K562 (cell line): ENCODE results near the gene ACOX2. TPM values are rescaled to one million over a fixed set of nuclear protein-coding genes. Genes with fewer than 3 reads are reported as not detected.
A peak's percentile ranks its signal among the peaks of the same experiment; 100 is the strongest.

Experiments used
- ATAC-seq: fragments of 200-7000 bp; cut with Tn5 transposase; 3 replicates; pipeline ENCODE4 v1.9.1; 2020; ENCODE audit warnings: moderate library complexity
- BruUV-seq: library from RNA; stranded (reverse); fragments of 400-500 nt; replicated peaks from 2 replicates; lab custom pipeline; 2021; lab: Mats Ljungman, UMichigan
- CTCF ChIA-PET: fragments of 300-600 bp; formaldehyde crosslinking; extraction: SDS; loops from one replicate; lab custom pipeline; 2021; ENCODE audit warnings: low intra/inter-chr PET ratio; lab: Yijun Ruan, JAX
- POLR2A ChIA-PET: fragments of 300-600, 350-650 bp; sonication (Branson Sonifier 250); formaldehyde crosslinking; extraction: SDS; loops from one replicate; lab custom pipeline; 2021; ENCODE audit warnings: antibody characterized with exemption, inconsistent platforms; lab: Yijun Ruan, JAX
- DNase-seq, 4 experiments: peaks; one replicate each; pipeline versions ENCODE4 v3.0.0 to v3.0.0-alpha.2; 2011 to 2018; ENCODE audit warnings: low spot score in 3 of 4, mixed read lengths in 3 of 4; ENCODE audit errors: extremely low read depth in 1 of 4
- FAIRE-seq: peaks from 2 replicates; lab custom pipeline; 2011; peaks lifted over from hg19 to GRCh38; lab: Jason Lieb, UNC
- H2AFZ ChIP-seq: 2 replicates; pipeline ENCODE4 v1.6.0; 2011; ENCODE audit warnings: low read depth, low read length, control low read depth, inconsistent platforms
- H3K27ac ChIP-seq: fragments of 200-600 bp; 3 replicates; pipeline ENCODE4 v1.8.0; 2011; ENCODE audit warnings: low read depth, mild to moderate bottlenecking, control low read depth, inconsistent platforms, low read length, moderate library complexity, mixed read lengths; ENCODE audit errors: extremely low read depth
- H3K27me3 ChIP-seq, 2 experiments: fragments of 300-600 bp in 1 of 2; 2 replicates in 1 of 2; 3 replicates in 1 of 2; pipeline versions ENCODE4 v1.6.0 to v1.8.0; 2011; ENCODE audit warnings: inconsistent platforms in 2 of 2, low read length in 2 of 2, mild to moderate bottlenecking in 1 of 2, mixed read lengths in 1 of 2, moderate library complexity in 1 of 2; ENCODE audit not compliant: control insufficient read depth in 2 of 2, insufficient read depth in 2 of 2
- H3K36me3 ChIP-seq: fragments of 300-600 bp; 3 replicates; pipeline ENCODE4 v1.8.0; 2011; ENCODE audit warnings: mild to moderate bottlenecking, low read length, inconsistent platforms; ENCODE audit not compliant: control insufficient read depth, insufficient read depth
- H3K4me1 ChIP-seq, 2 experiments: fragments of 200-600 bp in 1 of 2; replicated peaks in 1 of 2; 2 replicates in 1 of 2; 3 replicates in 1 of 2; pipeline versions ENCODE4 v1.5.1 to v1.8.0; 2011; ENCODE audit warnings: inconsistent platforms in 2 of 2, low read length in 2 of 2, mild to moderate bottlenecking in 1 of 2, mixed read lengths in 1 of 2, moderate library complexity in 1 of 2; ENCODE audit not compliant: control insufficient read depth in 2 of 2, insufficient read depth in 2 of 2
- H3K4me2 ChIP-seq: 2 replicates; pipeline ENCODE4 v1.6.1; 2011; ENCODE audit warnings: low read length, control low read depth, inconsistent platforms, mixed read lengths; ENCODE audit not compliant: insufficient read depth
- H3K4me3 ChIP-seq: fragments of 200-600 bp; sonication (generic), shearing (Covaris generic); 2 replicates; pipeline ENCODE4 v1.5.1; 2016; ENCODE audit warnings: control low read depth, inconsistent platforms
- H3K79me2 ChIP-seq: fragments of 200-600 bp; 3 replicates; pipeline ENCODE4 v1.8.0; 2011; ENCODE audit warnings: low read length, inconsistent platforms; ENCODE audit not compliant: control insufficient read depth, insufficient read depth
- H3K9ac ChIP-seq, 2 experiments: 2 replicates each; pipeline versions ENCODE4 v1.6.0 to v1.6.1; 2011; ENCODE audit warnings: low read depth in 2 of 2, low read length in 2 of 2, control low read depth in 1 of 2, inconsistent platforms in 1 of 2, mild to moderate bottlenecking in 1 of 2, mixed read lengths in 1 of 2; ENCODE audit not compliant: insufficient read depth in 1 of 2
- H3K9me1 ChIP-seq: one replicate; pipeline ENCODE4 v1.6.0; 2011; ENCODE audit warnings: inconsistent platforms, mild to moderate bottlenecking, low read length, moderate library complexity; ENCODE audit not compliant: control insufficient read depth, insufficient read depth
- H3K9me3 ChIP-seq: replicated peaks from 2 replicates; pipeline ENCODE4 v1.5.1; 2011; ENCODE audit warnings: low read depth, low read length, inconsistent platforms; ENCODE audit not compliant: control insufficient read depth, insufficient read depth
- H4K20me1 ChIP-seq: replicated peaks from 2 replicates; pipeline ENCODE4 v1.6.1; 2011; ENCODE audit warnings: low read length, inconsistent platforms, mixed read lengths; ENCODE audit not compliant: control insufficient read depth, insufficient read depth
- CREM ChIP-seq: IDR thresholded peaks from 2 replicates; pipeline ENCODE4 v1.6.1; 2014; ENCODE audit warnings: antibody characterized with exemption, low read depth
- CTCF ChIP-seq, 3 experiments: IDR thresholded peaks in 2 of 3; conservative IDR thresholded peaks in 1 of 3; 2 replicates each; pipeline ENCODE4 v1.5.1; 2011 to 2012; ENCODE audit warnings: low read length in 3 of 3, mild to moderate bottlenecking in 3 of 3, control low read depth in 2 of 3, improper control_type of control experiment in 1 of 3, inconsistent platforms in 1 of 3, low read depth in 1 of 3, mixed read lengths in 1 of 3, moderate library complexity in 1 of 3; ENCODE audit not compliant: insufficient read depth in 2 of 3
- HDAC1 ChIP-seq, 2 experiments: fragments of 450-650 bp; IDR thresholded peaks; 2 replicates each; pipeline ENCODE4 v1.6.1; 2016 to 2017; ENCODE audit warnings: inconsistent platforms in 1 of 2, mild to moderate bottlenecking in 1 of 2, moderate library complexity in 1 of 2
- MAZ ChIP-seq, 2 experiments: fragments of 450-650 bp in 1 of 2; sonication (generic) in 1 of 2; formaldehyde crosslinking; IDR thresholded peaks in 1 of 2; conservative IDR thresholded peaks in 1 of 2; 2 replicates each; pipeline versions ENCODE4 v1.4.0 to v1.5.0; 2020; ENCODE audit warnings: mild to moderate bottlenecking in 1 of 2, missing genetic modification reagents in 1 of 2
- RAD21 ChIP-seq, 2 experiments: fragments of 250-450 bp in 1 of 2; fragments of 450-650 bp in 1 of 2; sonication (Bioruptor Pico) in 1 of 2; formaldehyde crosslinking in 1 of 2; IDR thresholded peaks in 1 of 2; conservative IDR thresholded peaks in 1 of 2; 2 replicates each; pipeline versions ENCODE4 v1.4.0 to v1.8.0; 2020 to 2022; ENCODE audit warnings: mild to moderate bottlenecking in 2 of 2, moderate library complexity in 1 of 2
- RB1 ChIP-seq: fragments of 450-650 bp; IDR thresholded peaks from 2 replicates; pipeline ENCODE4 v1.6.1; 2017; ENCODE audit warnings: low read depth, mild to moderate bottlenecking
- REST ChIP-seq, 2 experiments: fragments of 450-650 bp; formaldehyde crosslinking in 1 of 2; IDR thresholded peaks; 2 replicates each; pipeline versions ENCODE4 v1.4.0 to v1.6.1; 2014 to 2020; ENCODE audit warnings: mild to moderate bottlenecking in 2 of 2, borderline replicate concordance in 1 of 2, low read depth in 1 of 2
- STAG1 ChIP-seq: sonication (generic); formaldehyde crosslinking; IDR thresholded peaks from 2 replicates; pipeline ENCODE4 v1.5.0; 2020; ENCODE audit warnings: missing genetic modification reagents, borderline replicate concordance
- TCF15 ChIP-seq: fragments of 250-450 bp; sonication (Bioruptor Pico); IDR thresholded peaks from 2 replicates; pipeline ENCODE4 v1.8.0; 2022; ENCODE audit warnings: moderate library complexity, mild to moderate bottlenecking, inconsistent platforms
- ZNF436 ChIP-seq: fragments of 250-450, 450-650 bp; sonication (Bioruptor Pico); formaldehyde crosslinking; IDR thresholded peaks from 2 replicates; pipeline ENCODE4 v1.7.0; 2020; ENCODE audit warnings: mild to moderate bottlenecking
- WGBS: fragments of 100-300 bp; shearing (Covaris generic); methylation state at CpG from one replicate; pipeline ENCODE4 v1.1.6; 2016; ENCODE audit warnings: low coverage, mixed read lengths; ENCODE audit not compliant: insufficient coverage; ENCODE audit errors: missing lambda C conversion rate; 5-methylcytosine and 5-hydroxymethylcytosine counted together
- in situ Hi-C: fragments of 300-500 bp; cut with MboI; formaldehyde crosslinking; loops from 4 replicates; pipeline ENCODE4 v1.15.0; 2018; ENCODE audit warnings: inconsistent platforms, mixed read lengths
- intact Hi-C: fragments of 100-400 bp; cut with micrococcal nuclease; formaldehyde crosslinking; loops from 2 replicates; pipeline ENCODE4 v1.14.2; 2022
- polyA plus RNA-seq, 8 experiments: library from polyadenylated mRNA; depleted of rRNA in 4 of 8; stranded (reverse) in 5 of 8; unstranded in 3 of 8; fragments of >200 nt; fragmentation: Nextera tagmentation in 2 of 8; fragmentation: Illumina TruSeq in 1 of 8; extraction: Ambion mirVana in 2 of 8; extraction: Trizol in 1 of 8; gene quantifications; 2 replicates each; pipeline versions ENCODE4 v1.2.1 to v1.2.3, GENCODE V29; 2011 to 2014; ENCODE audit warnings: inconsistent platforms in 1 of 8, missing spikeins in 1 of 8
- total RNA-seq, 7 experiments: library from RNA; depleted of rRNA in 6 of 7; stranded (reverse); fragments of >200 nt in 6 of 7; fragmentation: Illumina TruSeq in 2 of 7; extraction: Trizol in 2 of 7; gene quantifications; 2 replicates each; pipeline versions ENCODE4 v1.2.1 to v1.2.3, GENCODE V29; 2011 to 2021; ENCODE audit warnings: low replicate concordance in 1 of 7

Gene ACOX2
- total and polyA plus RNA-seq, 9 of the 15 experiments (the other 6 are each of a cell fraction or from before 2014, with no cell fraction given), result 0.15 TPM; not detected in 8

GRCh38 chr3:58532794-58533220 lies 4.2 kb downstream of the ACOX2 start:
- no peak overlapping the region for H3K27ac ChIP-seq
- peak; percentile 72 to 79 (median 74) for DNase-seq
- H3K9me3 ChIP-seq, result no peaks in the 10 kb centered on the region
- no peaks in the 10 kb centered on the region for H3K36me3 ChIP-seq
- ChIA-PET CTCF (interaction anchor here (0.6 to 2.2 kb wide), 9 partner anchors 9 to 346 kb away, joined by 3 to 9 read pairs (median 3); partner anchors contain the start of gene HTD2), POLR2A (no interaction called here)
- no peak overlapping the region for H3K4me3 ChIP-seq
- no peaks in the 10 kb centered on the region for H3K79me2 ChIP-seq
- H3K27me3 ChIP-seq, result peaks cover 0 to 5% of the 10 kb centered on the region in 2 experiments; a peak in 1 of 5 replicates
- peak; percentile 95 for ATAC-seq
- no TSS peak for BruUV-seq
- in situ Hi-C loops, result loop anchor here (5.0 to 10.0 kb wide), 3 partner anchors 106 to 348 kb away; no protein-coding TSS in a partner anchor
- WGBS, result 9% methylated on average over 9 of the region's 11 CpGs
- H2AFZ ChIP-seq, result no peak overlapping the region
- peaks cover 7 to 13% of the 10 kb centered on the region in 2 experiments; a peak in 3 of 5 replicates for H3K4me1 ChIP-seq
- FAIRE-seq, result peak; percentile 71
- H3K4me2 ChIP-seq, result no peak overlapping the region
- H3K9me1 ChIP-seq, result no peaks in the 10 kb centered on the region
- H4K20me1 ChIP-seq, result no peaks in the 10 kb centered on the region
- H3K9ac ChIP-seq, result no peak overlapping the region
- intact Hi-C loops, result loop anchor here (1.0 to 5.0 kb wide), 5 partner anchors 42 to 346 kb away; no protein-coding TSS in a partner anchor
- peak; percentile 83 for TF ChIP-seq REST (IDR thresholded peaks at IDR 0.05; ENCODE audit: borderline replicate concordance)
- no peak for TF ChIP-seq REST (CRISPR knock-in tag; IDR thresholded peaks at IDR 0.05; ENCODE audit: low read depth)
- TF ChIP-seq CREM, result 0 out of 2 replicates have a peak, but pooled peaks have one; percentile 33
- TF ChIP-seq CTCF (IDR thresholded peaks at IDR 0.05 in 2 of 3, conservative IDR thresholded peaks at IDR 0.05 in 1 of 3; ENCODE audit: insufficient read depth in 2 of 3, low read depth in 1 of 3, low read length in 3 of 3), result peak; percentile 85 to 89 (median 89)
- peak; percentile 79 to 89 for TF ChIP-seq RAD21 (CRISPR knock-in tag; conservative IDR thresholded peaks at IDR 0.05 in 1 of 2, IDR thresholded peaks at IDR 0.05 in 1 of 2)
- no peak for TF ChIP-seq HDAC1 (IDR thresholded peaks at IDR 0.05)
- TF ChIP-seq TCF15, result no peak
- 0 out of 2 replicates have a peak, but pooled peaks have one; percentile 44 for TF ChIP-seq RB1
- TF ChIP-seq STAG1 (CRISPR knock-in tag), result peak; percentile 52; the same call in 1 of the 2 replicates
- TF ChIP-seq ZNF436 (CRISPR knock-in tag), result no peak
- TF ChIP-seq MAZ (CRISPR knock-in tag; conservative IDR thresholded peaks at IDR 0.05 in 1 of 2, IDR thresholded peaks at IDR 0.05 in 1 of 2), result peak in 1 of 2 experiments; percentile 45; a peak in 1 of 4 replicates
